Colonic mucosa (tissue), 4 donors: ENCODE data around the gene SELP. TPM values are rescaled to one million over a fixed set of nuclear protein-coding genes. Genes with fewer than 3 reads are reported as not detected.

ENCODE experiments used
- DNase-seq: peaks from one replicate; pipeline ENCODE4 v3.0.0-alpha.2; 2020
- H3K27ac ChIP-seq: fragments of 200-600 bp; one replicate; pipeline ENCODE4 v1.8.0; 2021
- H3K27me3 ChIP-seq: fragments of 200-600 bp; one replicate; pipeline ENCODE4 v1.8.0; 2021
- H3K36me3 ChIP-seq: fragments of 200-600 bp; one replicate; pipeline ENCODE4 v1.8.0; 2021
- H3K4me1 ChIP-seq: fragments of 200-600 bp; one replicate; pipeline ENCODE4 v1.8.0; 2021; ENCODE audit warnings: mild to moderate bottlenecking
- H3K4me3 ChIP-seq: fragments of 200-600 bp; one replicate; pipeline ENCODE4 v1.8.0; 2021
- H3K9ac ChIP-seq, 2 donors: one replicate each; pipeline ENCODE4 v1.7.0; 2013; ENCODE audit warnings: control low read depth in 2 of 2, low read depth in 2 of 2, low read length in 2 of 2
- H3K9me3 ChIP-seq: fragments of 200-600 bp; one replicate; pipeline ENCODE4 v1.8.0; 2021
- intact Hi-C: fragments of 100-400 bp; cut with DNase I; formaldehyde crosslinking; loops from one replicate; pipeline ENCODE4 v1.14.1; 2022
- total RNA-seq, 2 donors: library from RNA; stranded (reverse); fragmentation: NEBNext Ultra II Directional in 1 of 2; extraction: Animal tissue kit (Norgen Biotek cat#: 25700) in 1 of 2; gene quantifications; one replicate each; pipeline ENCODE4 v1.2.1, GENCODE V29; 2021
- TF ChIP-seq, protein P1 (sequence below): fragments of 200-600 bp; IDR thresholded peaks from one replicate; pipeline ENCODE4 v1.8.0; 2022; ENCODE audit warnings: antibody characterized with exemption, mild to moderate bottlenecking
- donor health status: healthy.
- donor health status: DM: no; HTN: no; CAD: no.
- donor health status: DM: no; HTN: no; CAD: no.

The SELP gene
- total RNA-seq, 2 donors from 2014 or later = 2.6 to 3.3 TPM

DNA sequence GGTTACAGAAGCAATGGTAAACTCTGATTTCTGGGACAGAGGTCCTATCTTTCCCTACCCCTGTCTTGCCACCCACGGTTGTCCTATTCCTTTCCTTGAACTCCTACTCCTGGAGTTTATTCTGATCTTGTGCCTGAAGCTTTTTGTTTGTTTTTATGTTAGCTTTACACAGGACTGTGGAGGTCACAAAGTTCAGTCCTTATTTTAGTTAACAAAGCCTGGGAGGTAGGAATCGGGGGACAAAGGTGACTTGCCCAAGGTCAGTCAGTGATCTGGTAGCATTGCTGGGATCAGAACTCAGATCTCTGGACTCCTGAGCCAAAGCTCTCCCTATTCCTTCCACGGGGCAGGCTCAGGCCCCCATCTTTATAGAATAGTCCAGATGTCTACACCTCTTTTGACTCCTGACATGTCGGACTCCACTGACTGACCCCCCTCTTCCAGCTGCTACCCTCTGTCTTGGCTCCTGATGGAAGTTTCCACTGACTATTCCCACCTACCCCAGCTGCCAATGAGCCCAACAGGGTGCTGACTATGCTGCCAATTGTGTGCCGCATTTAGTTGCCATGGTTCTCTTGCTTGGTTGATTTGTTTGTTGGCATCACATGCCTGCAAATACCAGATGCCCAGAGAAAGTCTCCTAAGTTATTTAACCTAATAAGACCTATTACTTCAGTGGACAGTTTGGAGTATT, 53.5 kb downstream of the SELP start:
- no peak for DNase-seq
- H3K9me3 ChIP-seq = no peaks in the 10 kb centered on the region
- no peak overlapping the region for H3K4me3 ChIP-seq
- H3K9ac ChIP-seq = no peak overlapping the region
- intact Hi-C loops = no loop called here
- no peaks in the 10 kb centered on the region for H3K27me3 ChIP-seq
- TF ChIP-seq, protein P1, sequence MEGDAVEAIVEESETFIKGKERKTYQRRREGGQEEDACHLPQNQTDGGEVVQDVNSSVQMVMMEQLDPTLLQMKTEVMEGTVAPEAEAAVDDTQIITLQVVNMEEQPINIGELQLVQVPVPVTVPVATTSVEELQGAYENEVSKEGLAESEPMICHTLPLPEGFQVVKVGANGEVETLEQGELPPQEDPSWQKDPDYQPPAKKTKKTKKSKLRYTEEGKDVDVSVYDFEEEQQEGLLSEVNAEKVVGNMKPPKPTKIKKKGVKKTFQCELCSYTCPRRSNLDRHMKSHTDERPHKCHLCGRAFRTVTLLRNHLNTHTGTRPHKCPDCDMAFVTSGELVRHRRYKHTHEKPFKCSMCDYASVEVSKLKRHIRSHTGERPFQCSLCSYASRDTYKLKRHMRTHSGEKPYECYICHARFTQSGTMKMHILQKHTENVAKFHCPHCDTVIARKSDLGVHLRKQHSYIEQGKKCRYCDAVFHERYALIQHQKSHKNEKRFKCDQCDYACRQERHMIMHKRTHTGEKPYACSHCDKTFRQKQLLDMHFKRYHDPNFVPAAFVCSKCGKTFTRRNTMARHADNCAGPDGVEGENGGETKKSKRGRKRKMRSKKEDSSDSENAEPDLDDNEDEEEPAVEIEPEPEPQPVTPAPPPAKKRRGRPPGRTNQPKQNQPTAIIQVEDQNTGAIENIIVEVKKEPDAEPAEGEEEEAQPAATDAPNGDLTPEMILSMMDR = no peak
- H3K4me1 ChIP-seq = no peaks in the 10 kb centered on the region
- no peak overlapping the region for H3K27ac ChIP-seq
- H3K36me3 ChIP-seq = no peaks in the 10 kb centered on the region

DNA sequence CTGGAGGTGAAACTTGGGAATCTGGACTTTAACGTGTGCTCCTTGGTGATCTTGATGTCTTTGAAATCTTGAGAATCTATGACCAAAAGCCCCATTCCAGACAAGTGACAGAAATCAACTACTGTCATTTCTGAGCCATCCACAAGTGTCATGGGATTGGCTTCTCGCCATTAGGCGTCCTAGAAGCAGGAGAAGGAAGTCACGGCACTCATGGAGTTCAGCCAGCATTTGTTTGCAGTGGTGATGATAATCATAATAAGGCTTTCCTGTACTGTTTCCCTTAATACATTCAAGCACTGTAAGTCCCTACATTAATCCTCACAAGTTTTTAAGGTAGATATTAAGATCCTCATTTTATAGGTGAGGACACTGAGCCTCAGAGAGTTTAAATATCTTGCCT, 55.6 kb downstream of the SELP start:
- Histone ChIP-seq H3K4me3 (no peak overlapping the region), H3K27ac (no peak overlapping the region), H3K9me3 (no peaks in the 10 kb centered on the region), H3K9ac (no peak overlapping the region), H3K36me3 (no peaks in the 10 kb centered on the region), H3K27me3 (no peaks in the 10 kb centered on the region), H3K4me1 (no peaks in the 10 kb centered on the region)
- DNase-seq = peak; percentile 41
- intact Hi-C loops = no loop called here
- TF ChIP-seq, protein P1 = no peak

DNA sequence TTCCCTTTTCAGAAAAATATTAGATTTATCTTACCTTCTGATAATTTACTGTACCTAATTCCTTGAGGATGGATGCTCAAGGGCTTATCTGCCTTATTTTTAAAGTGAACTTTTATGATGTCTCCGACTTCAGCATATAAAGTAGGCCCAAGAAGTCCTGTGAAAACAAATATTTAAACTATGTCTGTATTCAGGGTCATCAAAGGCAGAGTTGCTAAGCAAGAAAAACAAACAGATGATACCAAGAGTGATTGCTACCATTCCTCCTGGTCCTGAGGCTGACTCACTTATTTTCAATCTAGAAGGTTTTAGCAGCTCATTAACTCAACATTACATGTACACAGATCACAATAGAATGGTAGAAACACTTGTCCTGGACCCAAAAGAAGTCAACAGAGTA, 57.7 kb downstream of the SELP start:
- no peaks in the 10 kb centered on the region for H3K27me3 ChIP-seq
- TF ChIP-seq, protein P1 = no peak
- H3K4me1 ChIP-seq = no peaks in the 10 kb centered on the region
- H3K9ac ChIP-seq = no peak overlapping the region
- no peak overlapping the region for H3K27ac ChIP-seq
- no peak overlapping the region for H3K4me3 ChIP-seq
- H3K9me3 ChIP-seq = no peaks in the 10 kb centered on the region
- no peak for DNase-seq
- no peaks in the 10 kb centered on the region for H3K36me3 ChIP-seq
- intact Hi-C loops = no loop called here

DNA sequence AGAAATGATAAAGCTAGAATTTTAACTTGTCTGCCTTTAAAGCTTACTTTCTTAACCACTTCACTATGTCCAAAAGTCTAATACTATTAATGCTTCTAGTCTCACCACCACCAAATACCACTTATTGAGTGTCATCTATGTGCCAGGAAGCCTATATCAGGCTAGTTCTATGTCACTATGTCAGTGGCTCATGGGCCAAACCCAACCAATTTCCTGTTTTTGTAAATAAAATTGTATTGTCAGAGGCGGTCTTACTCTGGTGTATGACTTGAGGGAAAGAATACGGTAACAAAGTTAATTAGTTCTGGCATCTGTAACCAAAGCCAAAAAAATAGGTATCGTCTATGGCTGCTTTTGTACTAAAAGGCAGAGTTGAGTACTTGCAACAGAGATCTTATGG, 58.5 kb downstream of the SELP start:
- Histone ChIP-seq H3K4me1 (no peaks in the 10 kb centered on the region), H3K9ac (no peak overlapping the region), H3K27me3 (no peaks in the 10 kb centered on the region), H3K27ac (no peak overlapping the region), H3K4me3 (no peak overlapping the region), H3K36me3 (no peaks in the 10 kb centered on the region), H3K9me3 (no peaks in the 10 kb centered on the region)
- TF ChIP-seq, protein P1 = no peak
- intact Hi-C loops = no loop called here
- DNase-seq = no peak

DNA sequence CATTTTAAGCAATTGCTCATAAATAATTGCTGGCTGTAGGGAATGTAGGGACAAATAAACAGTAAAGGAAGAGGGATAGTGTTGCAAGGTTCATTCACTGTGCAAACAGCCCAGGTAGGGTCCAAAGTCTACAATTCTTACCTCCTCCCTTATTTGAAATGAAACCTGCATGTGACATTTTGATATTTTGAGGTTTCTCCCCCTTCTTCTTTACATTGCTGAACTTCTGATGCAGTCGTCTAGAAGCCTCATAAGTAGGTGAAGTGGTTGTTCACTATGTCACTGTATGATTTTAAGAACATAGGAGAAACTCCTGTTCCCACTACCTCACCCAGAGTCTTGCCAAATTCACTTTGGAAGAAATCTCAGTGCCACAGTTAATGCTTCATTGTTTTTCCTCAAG, 59.8 kb downstream of the SELP start:
- Histone ChIP-seq H3K27me3 (no peaks in the 10 kb centered on the region), H3K9ac (no peak overlapping the region), H3K36me3 (no peaks in the 10 kb centered on the region), H3K9me3 (no peaks in the 10 kb centered on the region), H3K4me3 (no peak overlapping the region), H3K4me1 (no peaks in the 10 kb centered on the region), H3K27ac (no peak overlapping the region)
- TF ChIP-seq, protein P1 = no peak
- peak; percentile 43 for DNase-seq
- intact Hi-C loops = no loop called here
